KMS-11 (cell line): ENCODE measurements around the gene EPHA8.

Experiments used
- H2AFZ ChIP-seq: fragments of 200-600 bp; sonication (generic); 2 replicates; pipeline ENCODE4 v1.6.1; 2016; ENCODE audit warnings: antibody characterized with exemption, mixed run types, low read depth
- H3K27ac ChIP-seq: fragments of 200-600 bp; sonication (generic); 2 replicates; pipeline ENCODE4 v1.6.1; 2016; ENCODE audit warnings: mild to moderate bottlenecking, mixed run types
- H3K27me3 ChIP-seq: fragments of 200-600 bp; sonication (generic); 2 replicates; pipeline ENCODE4 v1.6.1; 2017; ENCODE audit warnings: mild to moderate bottlenecking, low read depth, mixed run types, moderate library complexity; ENCODE audit not compliant: insufficient read depth
- H3K36me3 ChIP-seq: fragments of 200-600 bp; sonication (generic); 2 replicates; pipeline ENCODE4 v1.6.1; 2017; ENCODE audit warnings: mild to moderate bottlenecking, mixed run types; ENCODE audit not compliant: insufficient read depth
- H3K4me1 ChIP-seq: fragments of 200-600 bp; sonication (generic); 2 replicates; pipeline ENCODE4 v1.6.1; 2016; ENCODE audit warnings: mild to moderate bottlenecking, low read depth, mixed run types; ENCODE audit not compliant: poor library complexity, severe bottlenecking
- H3K4me2 ChIP-seq: fragments of 200-600 bp; sonication (generic); 2 replicates; pipeline ENCODE4 v1.7.0; 2016; ENCODE audit warnings: mild to moderate bottlenecking, mixed run types
- H3K4me3 ChIP-seq: fragments of 200-600 bp; sonication (generic); IDR thresholded peaks from 2 replicates; pipeline ENCODE4 v1.6.1; 2017; ENCODE audit warnings: low read depth, low read length, mixed read lengths; ENCODE audit not compliant: insufficient read depth
- H3K79me2 ChIP-seq: fragments of 200-600 bp; sonication (generic); 2 replicates; pipeline ENCODE4 v1.6.1; 2016; ENCODE audit warnings: low read depth, mixed run types; ENCODE audit not compliant: insufficient read depth
- H3K9ac ChIP-seq: fragments of 200-600 bp; sonication (generic); 2 replicates; pipeline ENCODE4 v1.6.1; 2016; ENCODE audit warnings: mild to moderate bottlenecking, mixed run types
- H4K20me1 ChIP-seq: fragments of 200-600 bp; sonication (generic); 2 replicates; pipeline ENCODE4 v1.6.1; 2016; ENCODE audit warnings: mild to moderate bottlenecking, mixed run types; ENCODE audit not compliant: insufficient read depth
- TF ChIP-seq, protein P1 (sequence below): fragments of 200-600 bp; sonication (generic); conservative IDR thresholded peaks from 2 replicates; pipeline ENCODE4 v1.6.1; 2017; ENCODE audit warnings: low read depth, mild to moderate bottlenecking, antibody characterized with exemption, low read length, moderate library complexity, mixed read lengths

Gene EPHA8

GRCh38 chr1:22613572-22613918, 50.3 kb downstream of the EPHA8 start:
- Histone ChIP-seq H2AFZ (no peak overlapping the region), H3K4me1 (no peaks in the 10 kb centered on the region), H4K20me1 (no peaks in the 10 kb centered on the region), H3K27me3 (peaks cover 61% of the 10 kb centered on the region; the same call in 1 of the 2 replicates), H3K4me2 (no peak overlapping the region), H3K4me3 (no peak overlapping the region), H3K36me3 (no peaks in the 10 kb centered on the region), H3K9ac (no peak overlapping the region), H3K79me2 (no peaks in the 10 kb centered on the region), H3K27ac (no peak overlapping the region)
- TF ChIP-seq, protein P1, sequence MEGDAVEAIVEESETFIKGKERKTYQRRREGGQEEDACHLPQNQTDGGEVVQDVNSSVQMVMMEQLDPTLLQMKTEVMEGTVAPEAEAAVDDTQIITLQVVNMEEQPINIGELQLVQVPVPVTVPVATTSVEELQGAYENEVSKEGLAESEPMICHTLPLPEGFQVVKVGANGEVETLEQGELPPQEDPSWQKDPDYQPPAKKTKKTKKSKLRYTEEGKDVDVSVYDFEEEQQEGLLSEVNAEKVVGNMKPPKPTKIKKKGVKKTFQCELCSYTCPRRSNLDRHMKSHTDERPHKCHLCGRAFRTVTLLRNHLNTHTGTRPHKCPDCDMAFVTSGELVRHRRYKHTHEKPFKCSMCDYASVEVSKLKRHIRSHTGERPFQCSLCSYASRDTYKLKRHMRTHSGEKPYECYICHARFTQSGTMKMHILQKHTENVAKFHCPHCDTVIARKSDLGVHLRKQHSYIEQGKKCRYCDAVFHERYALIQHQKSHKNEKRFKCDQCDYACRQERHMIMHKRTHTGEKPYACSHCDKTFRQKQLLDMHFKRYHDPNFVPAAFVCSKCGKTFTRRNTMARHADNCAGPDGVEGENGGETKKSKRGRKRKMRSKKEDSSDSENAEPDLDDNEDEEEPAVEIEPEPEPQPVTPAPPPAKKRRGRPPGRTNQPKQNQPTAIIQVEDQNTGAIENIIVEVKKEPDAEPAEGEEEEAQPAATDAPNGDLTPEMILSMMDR, result no peak

DNA sequence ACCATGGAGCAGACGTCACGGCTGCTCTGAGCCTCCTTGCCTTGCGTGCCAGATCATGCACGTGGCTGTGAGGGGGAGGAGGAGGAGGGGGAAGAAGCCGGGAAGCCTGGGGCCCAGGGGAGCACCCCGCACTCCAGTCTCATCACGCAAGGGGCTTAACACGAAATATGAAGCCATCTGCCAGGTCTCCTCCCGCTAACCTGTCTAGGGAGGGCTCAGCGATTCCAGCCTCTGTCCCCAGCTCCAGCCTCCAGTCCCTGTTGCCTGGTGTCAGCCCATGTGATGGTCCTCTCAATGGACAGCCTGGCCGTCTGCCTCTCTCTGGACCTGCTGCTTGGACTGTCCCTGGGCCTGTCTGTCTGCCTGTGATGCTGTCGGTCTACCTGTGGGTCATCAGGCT, 50.7 kb downstream of the EPHA8 start:
- Histone ChIP-seq H3K27me3 (peaks cover 65% of the 10 kb centered on the region; the same call in 1 of the 2 replicates), H4K20me1 (no peaks in the 10 kb centered on the region), H3K4me3 (no peak overlapping the region), H3K79me2 (no peaks in the 10 kb centered on the region), H2AFZ (no peak overlapping the region), H3K27ac (no peak overlapping the region), H3K4me1 (no peaks in the 10 kb centered on the region), H3K36me3 (no peaks in the 10 kb centered on the region), H3K4me2 (no peak overlapping the region), H3K9ac (no peak overlapping the region)
- TF ChIP-seq, protein P1, result no peak

- H3K27ac ChIP-seq, result no peak overlapping the region
These were observed 52.6 kb downstream of the EPHA8 start for GRCh38 chr1:22615886-22616285.

GRCh38 chr1:22616571-22616970, 53.3 kb downstream of the EPHA8 start:
- Histone ChIP-seq H3K4me3 (no peak overlapping the region), H3K79me2 (no peaks in the 10 kb centered on the region), H2AFZ (no peak overlapping the region), H3K9ac (no peak overlapping the region), H4K20me1 (no peaks in the 10 kb centered on the region), H3K4me1 (no peaks in the 10 kb centered on the region), H3K27me3 (peaks cover 89% of the 10 kb centered on the region), H3K4me2 (no peak overlapping the region), H3K36me3 (no peaks in the 10 kb centered on the region), H3K27ac (no peak overlapping the region)
- TF ChIP-seq, protein P1, result no peak

More at GRCh38 chr1:22615886-22616285, 52.6 kb downstream of the EPHA8 start:
- Histone ChIP-seq H2AFZ (no peak overlapping the region), H3K4me3 (no peak overlapping the region), H3K9ac (no peak overlapping the region), H4K20me1 (no peaks in the 10 kb centered on the region), H3K27me3 (peaks cover 82% of the 10 kb centered on the region), H3K4me1 (no peaks in the 10 kb centered on the region), H3K36me3 (no peaks in the 10 kb centered on the region), H3K4me2 (no peak overlapping the region), H3K79me2 (no peaks in the 10 kb centered on the region)
- TF ChIP-seq, protein P1, result no peak

DNA sequence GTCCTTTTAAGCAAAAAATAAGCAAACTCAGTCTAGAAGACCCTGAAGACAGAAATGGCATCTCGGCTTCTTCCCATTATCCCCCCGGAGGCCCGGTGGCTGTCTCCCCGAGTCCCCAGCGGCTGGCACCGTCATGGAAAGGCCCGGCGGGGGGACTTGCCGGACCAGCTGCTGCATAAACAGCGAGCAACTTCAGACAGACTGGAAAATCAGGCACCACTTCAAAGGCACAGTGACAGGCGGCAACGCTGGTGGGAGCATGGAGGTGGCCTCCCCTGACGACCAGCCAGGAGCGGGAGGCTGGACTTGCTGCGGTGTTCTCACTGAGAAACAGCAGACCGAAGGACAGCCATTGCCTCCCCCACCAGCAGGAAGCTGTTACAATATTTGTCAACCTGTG, 54.8 kb downstream of the EPHA8 start:
- Histone ChIP-seq H3K79me2 (no peaks in the 10 kb centered on the region), H3K27me3 (peaks cover 92% of the 10 kb centered on the region), H3K9ac (no peak overlapping the region), H3K36me3 (no peaks in the 10 kb centered on the region), H3K27ac (no peak overlapping the region), H3K4me1 (no peaks in the 10 kb centered on the region), H3K4me2 (no peak overlapping the region), H3K4me3 (no peak overlapping the region), H4K20me1 (no peaks in the 10 kb centered on the region), H2AFZ (no peak overlapping the region)
- TF ChIP-seq, protein P1, result no peak
